NCI-H446 treated with DMSO at 0.1 percent for 48 hours (cell line): ENCODE results near the gene SMURF2.
"Not testable (repeated sequence)": the region's sequence is repeated elsewhere in the genome, so short reads cannot be mapped to it uniquely, and the experiment has no call there.

Source experiments
- DNase-seq: peaks from one replicate; lab custom pipeline; 2025; lab: John Stamatoyannopoulos, UW

Gene SMURF2

DNA sequence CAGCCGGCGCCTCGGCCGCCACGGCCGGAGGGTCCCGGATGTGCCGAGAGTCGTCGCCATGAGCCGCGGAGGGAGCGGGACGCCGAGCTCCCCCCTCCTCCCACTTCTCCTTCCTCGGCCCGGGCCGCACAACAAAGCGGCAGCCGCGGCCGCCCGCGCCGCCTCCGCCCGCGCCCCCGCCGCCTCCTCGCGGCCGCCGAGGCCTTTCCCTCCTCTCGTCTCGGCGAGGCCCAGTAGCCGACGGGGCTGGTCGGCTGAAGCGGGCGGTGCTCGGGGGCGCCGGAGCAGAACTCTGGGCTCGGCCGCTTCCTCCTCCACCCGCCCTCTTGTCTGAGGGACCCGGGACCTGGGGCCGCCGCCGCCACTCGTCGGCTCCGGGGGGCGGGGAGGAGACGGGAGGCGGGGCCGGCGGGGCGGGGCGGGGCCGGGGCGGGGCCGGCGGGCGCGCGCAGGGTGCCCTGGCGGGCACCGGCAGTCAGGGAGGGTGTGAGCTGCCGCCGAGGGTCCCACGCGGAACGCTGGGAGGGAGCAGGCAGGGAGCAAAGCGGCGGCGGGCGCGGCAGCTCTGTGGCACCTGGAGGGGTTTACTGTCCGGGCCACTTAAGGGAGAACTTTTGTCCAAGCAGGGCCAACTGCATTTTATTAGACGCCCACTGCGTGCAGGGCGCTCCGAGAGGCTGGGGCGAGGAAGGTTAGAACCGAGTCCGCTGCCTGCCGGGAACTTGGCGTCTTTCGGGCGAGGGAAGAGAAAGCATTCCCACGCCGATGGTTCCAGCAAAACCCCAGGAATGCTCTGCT lies at the start of gene SMURF2:
SMURF2 (minus strand) TSS at position 332 of the 798 bp plus-strand sequence. CDS start 427 bp downstream, outside the sequence.
- DNase-seq = peak; percentile 21

DNA sequence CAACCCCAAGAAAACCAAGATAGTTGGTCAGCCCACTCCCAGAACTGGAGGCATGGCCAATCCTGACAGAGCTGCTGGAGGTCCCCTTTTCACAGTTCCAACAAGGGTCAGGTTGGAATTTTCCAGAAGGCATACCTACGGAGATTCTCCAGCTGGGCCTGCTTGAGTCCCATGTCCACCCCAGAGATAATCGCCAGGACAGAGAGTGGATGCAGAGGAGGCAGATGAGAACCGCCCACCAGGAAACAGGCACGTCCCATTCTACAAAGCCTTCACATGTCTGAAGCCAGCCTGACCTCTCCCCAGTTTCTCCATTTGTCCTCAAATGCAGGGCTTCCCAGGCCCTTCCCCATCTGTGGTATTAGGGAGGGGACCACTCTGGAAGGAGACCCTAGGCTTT lies 47.4 kb upstream of the SMURF2 start:
- DNase-seq = no peak

DNA sequence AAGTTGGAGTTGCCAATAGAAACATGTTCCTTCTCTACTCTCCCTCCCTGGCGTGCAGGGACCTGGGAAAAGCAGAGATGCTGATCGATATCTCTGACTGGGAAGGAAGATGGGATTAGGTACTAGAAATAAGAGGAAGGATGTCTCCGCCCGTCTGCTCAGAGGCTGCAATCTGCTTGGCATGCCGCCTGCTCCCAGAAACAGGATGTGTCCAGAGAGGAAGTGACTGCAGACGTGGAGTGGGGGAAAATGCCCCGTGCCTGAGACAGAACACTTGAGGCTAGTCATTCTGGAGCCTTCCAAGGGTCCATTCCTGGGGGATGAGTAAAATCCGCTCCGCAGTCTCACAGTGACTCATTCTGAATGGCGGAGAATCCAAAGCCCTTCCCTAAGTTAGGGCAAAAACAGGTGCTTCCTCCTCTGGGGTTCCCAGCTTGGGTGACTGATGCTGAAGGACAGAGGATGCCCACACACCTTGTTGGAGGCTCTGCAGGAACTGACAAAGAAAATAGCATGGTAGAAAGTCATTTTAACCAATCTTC lies 45.0 kb upstream of the SMURF2 start:
- no peak for DNase-seq

DNA sequence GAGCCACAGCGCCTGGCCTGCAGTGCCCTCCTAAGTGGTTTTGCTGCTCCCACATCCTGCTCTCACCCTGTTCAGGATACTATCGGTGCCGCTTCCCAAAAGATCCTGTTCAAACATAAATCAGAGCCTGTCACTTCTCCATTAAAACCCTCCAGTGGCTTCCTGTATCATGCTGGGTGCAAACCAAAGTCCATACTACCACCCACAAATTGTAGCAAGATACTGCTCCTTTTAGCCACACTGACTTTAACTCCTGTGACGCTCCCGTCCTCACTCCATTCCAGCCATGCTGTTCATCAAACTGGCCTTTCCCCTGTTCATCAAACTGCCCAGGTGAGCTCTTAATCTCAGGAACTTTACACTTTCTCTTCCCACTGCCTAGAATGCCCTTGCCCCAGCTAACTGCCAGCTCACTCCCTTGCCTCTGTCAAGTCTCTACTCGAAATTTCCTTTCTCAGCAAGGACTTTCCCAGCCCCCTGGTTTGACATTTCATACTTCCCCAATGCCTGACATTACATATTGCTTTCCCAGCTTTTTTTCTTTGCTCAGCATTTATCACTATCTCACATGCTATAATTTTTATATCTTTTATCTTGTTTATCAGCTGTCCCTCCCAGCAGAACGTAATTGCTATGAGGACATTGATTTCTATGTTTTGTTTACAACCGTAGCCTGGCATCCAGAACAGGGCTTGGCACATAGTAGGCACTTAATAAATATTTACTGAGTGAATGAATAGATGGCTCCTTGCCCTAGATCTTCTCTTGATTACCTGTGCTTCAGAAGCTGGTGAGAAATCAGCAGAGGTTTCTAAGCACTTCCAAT lies 44.3 kb upstream of the SMURF2 start:
- DNase-seq = no peak

DNA sequence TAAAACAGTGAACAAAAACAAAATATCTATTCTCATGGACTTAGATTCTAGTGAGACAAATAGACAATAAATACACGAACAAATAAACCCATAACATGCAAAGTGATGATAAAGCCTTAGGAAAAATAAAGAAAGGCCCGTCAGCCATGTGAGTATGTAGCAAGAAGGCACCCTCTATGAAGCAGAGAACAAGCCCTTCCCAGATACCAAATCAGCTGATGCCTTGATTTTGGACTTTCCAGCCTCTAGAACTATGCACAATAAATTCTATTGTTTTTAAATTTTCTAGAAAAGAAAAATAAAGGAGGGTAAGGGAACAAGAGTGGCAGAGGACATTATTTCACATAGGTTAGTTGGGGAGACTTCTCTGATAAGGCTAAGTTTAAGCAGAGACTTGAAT lies 40.7 kb upstream of the SMURF2 start:
- DNase-seq = no peak

DNA sequence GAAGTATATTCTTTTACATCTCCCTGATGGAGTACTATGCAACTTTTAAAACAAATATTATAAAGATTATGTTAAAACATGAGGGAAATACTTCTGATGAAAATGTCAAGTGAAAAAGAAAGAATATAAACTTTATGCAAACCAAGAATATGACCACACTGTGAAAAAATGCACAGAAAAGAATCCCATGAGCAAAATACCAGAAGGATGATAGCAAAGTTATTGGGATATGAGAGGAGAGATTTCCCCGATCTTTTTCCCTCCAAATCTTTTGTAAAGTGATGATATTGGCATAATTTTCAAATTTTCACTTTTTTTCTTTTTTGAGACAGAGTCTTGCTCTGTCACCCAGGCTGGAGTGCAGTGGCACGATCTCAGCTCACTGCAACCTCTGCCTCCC lies 36.6 kb upstream of the SMURF2 start:
- DNase-seq = no peak

DNA sequence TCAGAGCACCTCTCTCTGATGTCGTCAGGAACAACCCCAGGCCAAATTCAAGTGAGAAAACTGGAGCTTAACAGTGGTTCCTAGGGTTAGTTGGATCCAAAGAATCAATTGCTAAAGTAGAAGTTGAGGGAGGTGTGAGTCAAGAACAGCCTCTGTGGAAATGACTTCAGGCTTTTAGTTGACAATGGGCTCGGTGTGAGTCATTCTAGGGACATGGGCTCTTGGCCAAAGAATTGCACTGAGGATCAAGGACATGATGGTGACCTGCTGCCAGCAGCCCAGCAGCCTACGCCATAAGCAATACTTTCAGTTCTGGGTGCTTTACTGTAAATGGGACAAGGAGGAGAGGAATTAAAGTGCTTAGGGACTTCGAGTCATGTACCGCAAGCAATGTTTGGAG lies 32.1 kb upstream of the SMURF2 start:
- DNase-seq = no peak

DNA sequence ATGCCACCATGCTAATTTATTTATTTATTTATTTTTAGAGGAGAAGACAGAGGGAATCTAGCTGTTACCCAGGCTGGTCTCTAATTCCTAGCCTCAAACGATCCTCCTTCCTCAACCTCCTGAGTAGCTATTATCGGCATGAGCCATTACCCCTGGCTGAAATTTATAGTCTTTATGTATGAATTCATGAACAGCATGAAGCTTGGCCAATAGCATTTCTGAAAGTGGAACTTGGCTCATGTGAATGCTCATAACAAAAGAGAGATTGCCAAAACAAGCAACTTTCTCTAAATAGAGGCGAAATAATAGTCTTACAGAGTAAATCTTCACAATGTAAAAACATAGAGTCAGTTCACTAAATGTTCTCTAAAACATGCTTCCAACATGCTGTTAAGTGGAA lies 30.1 kb upstream of the SMURF2 start:
- no peak for DNase-seq

DNA sequence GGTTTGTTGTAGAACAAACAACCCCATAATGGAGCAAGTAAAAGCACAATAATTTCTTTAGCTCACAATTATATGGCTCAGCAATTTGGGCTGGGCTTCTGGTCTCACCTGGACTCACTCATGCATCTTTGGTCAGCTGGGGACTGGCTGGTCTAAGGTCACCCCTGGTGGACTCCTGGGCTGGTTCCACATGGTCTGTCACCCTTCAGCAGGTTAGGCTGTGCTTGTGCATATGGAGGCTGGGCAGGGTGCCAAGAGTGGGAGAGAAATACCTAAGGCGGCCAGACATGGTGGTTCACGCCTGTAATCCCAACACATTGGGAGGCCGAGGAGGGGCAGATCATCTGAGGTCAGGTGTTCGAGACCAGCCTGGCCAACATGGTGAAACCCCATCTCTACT lies 27.0 kb upstream of the SMURF2 start:
- no peak for DNase-seq

DNA sequence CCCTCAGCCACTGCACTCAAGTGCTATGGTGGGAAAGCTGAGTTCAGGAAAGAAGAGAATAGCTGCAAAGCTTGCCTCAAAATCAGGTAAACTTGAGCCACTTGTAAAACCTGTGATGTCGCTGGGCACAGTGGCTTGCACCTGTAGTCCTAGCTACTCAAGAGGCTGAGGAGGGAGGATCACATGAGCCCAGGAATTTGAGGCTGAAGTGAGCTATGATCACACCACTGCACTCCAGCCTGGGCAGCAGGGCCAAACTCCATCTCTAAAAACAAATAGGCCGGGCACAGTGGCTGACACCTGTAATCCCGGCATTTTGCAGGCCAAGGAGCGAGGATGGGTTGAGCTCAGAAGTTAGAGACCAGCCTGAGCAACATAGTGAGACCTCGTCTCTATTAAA lies 26.4 kb upstream of the SMURF2 start:
- DNase-seq = no peak

DNA sequence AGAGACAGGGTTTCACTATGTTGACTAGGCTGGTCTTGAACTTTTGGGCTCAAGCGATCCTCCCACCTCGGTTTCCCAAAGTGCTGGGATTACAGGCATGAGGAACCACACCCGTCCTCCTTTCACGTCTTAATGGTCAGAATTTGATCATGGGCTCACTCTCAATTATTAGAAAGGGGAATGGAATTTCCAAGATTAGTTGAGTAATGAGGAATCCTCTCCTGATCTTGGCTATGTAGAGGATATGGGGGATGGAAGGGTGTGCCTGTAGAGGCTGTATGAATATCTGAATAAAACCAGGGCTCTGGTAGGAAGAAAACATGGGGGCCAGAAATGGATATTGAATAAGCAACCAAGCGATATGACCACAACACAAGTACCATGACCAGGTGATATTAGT lies 25.9 kb upstream of the SMURF2 start:
- DNase-seq = no peak

DNA sequence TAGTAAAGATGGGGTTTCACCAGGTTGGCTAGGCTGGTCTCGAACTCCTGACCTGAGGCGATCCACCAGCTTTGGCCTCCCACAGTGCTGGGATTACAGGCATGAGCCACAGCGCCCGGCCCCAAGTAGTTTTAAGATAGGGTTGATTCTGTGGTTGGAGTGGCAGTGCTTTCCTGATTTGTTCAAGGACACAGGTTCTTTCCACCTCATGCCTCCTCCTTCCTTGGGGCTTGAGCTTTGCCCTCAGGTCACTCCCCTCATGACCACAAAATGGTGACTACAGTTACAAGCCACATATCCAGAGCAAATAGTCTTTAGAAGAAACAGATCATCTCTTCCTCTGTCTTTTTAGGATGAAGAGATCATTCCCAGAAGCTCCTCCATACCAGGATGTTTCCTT lies 25.3 kb upstream of the SMURF2 start:
- no peak for DNase-seq

DNA sequence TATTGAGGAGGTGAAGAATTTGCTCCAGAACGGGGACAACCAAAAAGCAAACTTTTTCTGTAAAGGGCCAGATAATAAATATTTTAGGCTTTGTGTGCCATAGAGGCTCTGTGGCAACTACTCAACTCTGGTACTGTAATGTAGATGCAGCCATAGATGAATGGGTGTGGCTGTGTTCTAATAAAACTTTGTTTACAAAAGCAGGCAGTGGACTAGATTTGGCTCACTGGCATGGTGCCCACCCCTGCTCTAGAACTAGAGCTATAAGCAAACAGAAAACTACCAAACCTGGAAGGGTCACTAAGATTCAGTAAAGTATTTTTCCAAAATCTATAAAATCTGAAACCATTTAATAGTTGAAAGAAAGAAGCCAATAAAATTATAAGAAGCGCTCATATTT lies 24.6 kb upstream of the SMURF2 start:
- no peak for DNase-seq

DNA sequence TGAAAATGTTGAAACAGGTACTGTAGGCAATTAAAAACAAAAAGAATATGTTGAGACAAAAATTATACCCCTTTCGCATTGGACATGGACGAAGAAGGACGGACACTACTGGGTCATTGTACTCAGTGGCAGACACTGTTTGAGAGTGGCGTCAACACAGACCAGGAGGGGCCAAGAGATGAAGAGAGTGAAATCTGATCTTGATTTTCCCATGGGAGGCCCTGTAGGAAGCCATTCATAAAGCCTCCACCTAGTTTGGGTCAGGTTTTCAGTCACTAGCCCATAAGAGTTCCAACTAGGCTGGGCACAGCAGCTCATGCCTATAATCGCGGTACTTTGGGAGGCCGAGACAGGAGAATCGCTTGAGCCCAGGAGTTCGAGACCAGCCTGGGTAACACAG lies 23.6 kb upstream of the SMURF2 start:
- DNase-seq = no peak

DNA sequence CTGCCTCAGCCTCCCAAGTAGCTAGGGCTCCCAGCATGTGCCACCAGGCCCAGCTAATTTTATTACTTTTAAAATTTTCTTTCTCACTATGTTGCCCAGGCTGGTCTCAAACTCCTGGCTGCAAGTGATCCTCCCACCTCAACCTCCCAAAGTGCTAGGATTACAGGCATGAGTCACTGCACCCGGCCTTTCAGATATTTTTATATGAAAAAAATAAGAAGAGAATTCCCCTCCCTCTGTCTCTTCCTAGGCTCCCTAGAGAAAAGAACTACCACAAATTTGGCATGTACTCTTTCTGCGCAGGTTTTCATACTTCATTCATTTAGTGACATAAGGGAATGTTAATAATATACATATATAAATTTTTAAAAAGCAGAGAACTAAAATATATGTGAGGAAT lies 21.7 kb upstream of the SMURF2 start:
- no peak for DNase-seq

DNA sequence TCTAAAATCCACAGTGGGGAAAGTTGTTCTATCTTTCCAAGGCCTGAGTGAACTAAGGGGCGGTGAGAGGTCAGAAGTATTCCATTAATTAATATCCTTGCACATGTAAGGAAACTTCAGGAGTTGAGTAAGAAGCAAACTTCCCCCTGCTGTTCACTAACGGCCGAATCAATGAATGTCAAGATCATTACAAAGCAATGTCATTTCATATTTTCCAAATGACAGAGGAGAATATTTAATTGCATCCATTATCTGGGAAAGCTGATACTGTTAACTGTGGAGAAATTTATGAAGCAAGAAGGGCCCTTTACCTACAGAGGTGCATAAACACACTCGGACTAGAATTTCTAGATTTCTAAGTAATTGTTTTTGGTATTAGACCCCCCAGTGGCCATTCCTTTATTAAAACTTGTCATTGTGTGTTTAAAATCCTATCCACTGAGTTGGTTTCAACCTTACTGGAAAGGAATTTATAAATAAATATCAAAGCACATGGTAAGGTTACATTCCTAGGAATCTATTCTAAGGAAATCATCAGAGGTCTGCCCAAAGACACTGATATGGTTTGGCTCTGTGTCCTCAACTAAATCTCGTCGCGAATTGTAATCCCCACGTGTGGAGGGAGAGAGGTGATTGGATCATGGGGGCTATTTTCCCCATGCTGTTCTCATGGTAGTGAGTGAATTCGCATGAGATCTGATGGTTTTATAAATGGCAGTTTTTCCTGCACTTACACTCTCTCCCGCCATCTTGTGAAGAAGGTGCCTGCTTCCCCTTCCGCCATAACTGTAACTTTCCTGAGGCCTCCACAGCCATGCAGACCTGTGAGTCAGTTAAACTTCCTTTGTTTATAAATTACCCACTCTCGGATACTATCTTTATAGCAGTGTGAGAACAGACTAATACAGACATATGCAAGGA lies 20.4 kb upstream of the SMURF2 start:
- no peak for DNase-seq

DNA sequence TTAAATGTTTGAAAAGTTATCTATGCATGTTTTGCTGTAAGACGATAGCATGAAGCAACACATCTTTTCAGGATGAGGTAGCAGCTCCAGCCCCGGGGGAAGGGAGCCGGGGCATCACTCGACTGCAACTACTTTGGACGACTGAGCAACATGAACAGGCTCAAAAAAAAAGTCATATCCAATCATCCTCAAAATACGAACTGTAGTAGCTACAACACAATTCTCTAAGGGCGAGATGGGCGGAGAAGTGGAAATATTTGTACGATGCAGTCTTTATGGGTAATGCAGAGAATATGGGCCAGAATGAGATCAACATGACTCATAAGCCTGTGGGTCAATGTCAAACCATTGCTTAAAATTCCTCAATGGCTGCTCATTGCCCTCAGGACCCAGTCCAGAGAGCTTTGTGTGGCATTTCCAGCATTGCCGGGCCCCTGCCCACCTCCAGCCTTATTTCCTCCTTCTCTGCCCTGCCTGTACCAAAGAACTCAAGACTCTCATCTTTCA lies 17.7 kb upstream of the SMURF2 start:
- no peak for DNase-seq

DNA sequence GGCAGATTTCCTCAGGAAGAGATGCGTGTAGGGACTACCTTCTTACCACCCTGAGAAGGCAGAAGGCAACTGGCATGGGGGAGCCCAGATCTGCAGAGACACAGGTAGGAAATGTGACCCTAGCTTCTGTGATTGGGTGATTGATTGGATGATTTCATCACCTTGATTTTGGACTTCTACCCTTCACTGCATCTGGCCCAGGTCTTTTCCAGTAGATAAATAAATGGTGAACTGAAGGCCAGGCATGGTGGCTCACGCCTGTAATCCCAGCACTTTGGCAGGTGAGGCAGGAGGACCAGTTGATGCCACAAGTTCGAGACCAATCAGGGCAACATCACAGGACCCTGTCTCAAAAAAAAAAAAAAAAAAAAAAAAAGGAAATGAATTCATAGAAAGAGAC lies 14.7 kb upstream of the SMURF2 start:
- DNase-seq = no peak

DNA sequence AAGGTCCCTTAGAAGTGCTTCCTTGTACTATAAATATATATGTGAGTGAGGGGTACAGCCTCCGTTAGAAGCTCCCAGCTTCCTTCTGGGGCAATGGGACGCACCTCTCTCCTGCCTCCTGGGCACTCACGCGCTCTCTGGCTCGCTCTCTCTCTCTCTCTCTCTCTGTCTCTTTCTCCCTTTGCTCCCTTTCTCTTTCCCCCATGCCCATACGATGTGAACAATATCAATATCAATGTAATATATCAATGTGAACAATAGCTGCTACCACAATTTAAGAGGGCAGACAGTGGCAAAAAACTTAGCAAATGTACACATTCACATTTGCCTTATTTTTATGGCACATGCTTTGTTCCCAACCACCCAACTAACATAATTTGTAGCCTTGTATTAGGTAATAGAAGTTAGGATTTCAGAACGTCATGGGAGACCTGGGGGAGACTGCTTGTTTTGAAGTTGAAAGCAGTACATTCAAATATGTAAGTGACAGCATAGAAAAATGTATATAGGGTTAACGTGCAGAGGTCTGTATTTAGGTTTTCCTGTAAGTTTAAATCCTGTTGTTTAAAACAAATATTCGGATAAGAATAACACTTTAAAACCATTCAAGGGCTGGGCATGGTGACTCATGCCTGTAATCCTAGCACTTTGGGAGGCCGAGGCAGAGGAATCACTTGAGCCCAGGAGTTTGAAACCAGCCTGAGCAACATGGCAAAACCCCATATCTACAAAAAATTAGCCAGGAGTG lies 8.9 kb upstream of the SMURF2 start:
- DNase-seq = not testable (repeated sequence)

DNA sequence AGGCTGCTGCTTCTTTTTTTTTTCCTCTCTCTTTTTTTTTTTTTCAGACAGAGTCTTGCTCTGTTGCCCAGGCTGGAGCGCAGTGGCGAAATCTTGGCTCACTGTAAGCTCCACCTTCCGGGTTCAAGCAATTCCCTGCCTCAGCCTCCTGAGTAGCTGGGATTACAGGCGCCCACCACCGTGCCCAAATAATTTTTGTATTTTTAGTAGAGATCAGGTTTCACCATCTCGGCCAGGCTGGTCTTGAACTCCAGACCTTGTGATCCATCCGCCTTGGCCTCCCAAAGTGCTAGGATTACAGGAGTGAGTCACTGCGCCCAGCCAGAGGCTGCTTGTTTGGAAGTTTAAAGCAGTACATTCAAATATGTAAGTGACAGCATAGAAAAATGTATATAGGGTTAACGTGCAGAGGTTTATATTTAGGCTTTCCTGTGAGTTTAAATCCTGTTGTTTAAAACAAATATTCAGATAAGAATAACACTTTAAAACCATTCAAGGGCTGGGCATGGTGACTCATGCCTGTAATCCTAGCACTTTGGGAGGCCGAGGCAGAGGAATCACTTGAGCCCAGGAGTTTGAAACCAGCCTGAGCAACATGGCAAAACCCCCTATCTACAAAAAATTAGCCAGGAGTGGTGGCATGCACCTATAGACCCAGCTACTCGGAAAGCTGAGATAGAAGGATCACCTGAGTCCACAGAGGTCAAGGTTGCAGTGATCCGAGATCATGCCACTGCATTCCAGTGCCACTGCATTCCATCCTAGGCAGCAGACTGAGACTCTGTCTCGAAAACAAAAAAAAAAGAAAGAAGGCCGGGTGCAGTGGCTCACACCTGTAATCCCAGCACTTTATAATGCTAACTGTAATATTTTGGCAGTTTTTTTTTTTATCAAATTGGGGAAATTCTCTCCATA lies 6.0 kb upstream of the SMURF2 start:
- not testable (repeated sequence) for DNase-seq
